ENCODE measurements around the gene BBC3. TPM values are rescaled to one million over a fixed set of nuclear protein-coding genes. Genes with fewer than 3 reads are reported as not detected.
"Not testable (repeated sequence)": the region's sequence is repeated elsewhere in the genome, so short reads cannot be mapped to it uniquely, and the experiment has no call there.

The BBC3 gene
- total RNA-seq, 1 donor from 2014 or later = 13.2 TPM

GRCh38 chr19:47258434-47258833 is 27.4 kb upstream of the BBC3 start:
- DNase-seq (ENCODE audit: low read depth) = no peak

GRCh38 chr19:47257411-47258169 is 26.6 kb upstream of the BBC3 start:
- no peak for DNase-seq (ENCODE audit: low read depth)

- peak; percentile 99 for DNase-seq (ENCODE audit: low read depth)
These were observed 25.9 kb upstream of the BBC3 start for GRCh38 chr19:47256693-47257410.

- peak; percentile 96 for DNase-seq (ENCODE audit: low read depth)
These were observed 25.1 kb upstream of the BBC3 start, which contains the start of gene CCDC9 for GRCh38 chr19:47255879-47256692. Gene CCDC9 (plus strand): TSS chr19:47256525. CDS start chr19:47258401, 1,876 bp downstream.

- DNase-seq (ENCODE audit: low read depth) = no peak
These were observed 23.0 kb upstream of the BBC3 start for GRCh38 chr19:47253970-47254369.

- peak; percentile 71 for DNase-seq (ENCODE audit: low read depth)
These were observed 22.5 kb upstream of the BBC3 start for GRCh38 chr19:47253467-47253881.

GRCh38 chr19:47253016-47253415 is 22.0 kb upstream of the BBC3 start:
- DNase-seq (ENCODE audit: low read depth) = not testable (repeated sequence)

GRCh38 chr19:47247308-47247990 is 16.4 kb upstream of the BBC3 start:
- DNase-seq (ENCODE audit: low read depth) = peak; percentile 80

GRCh38 chr19:47243776-47244547 is 13.0 kb upstream of the BBC3 start:
- peak; percentile 91 for DNase-seq (ENCODE audit: low read depth)

- DNase-seq (ENCODE audit: low read depth) = no peak
These were observed 12.4 kb upstream of the BBC3 start for GRCh38 chr19:47243364-47243775.

- DNase-seq (ENCODE audit: low read depth) = no peak
These were observed 11.0 kb upstream of the BBC3 start for GRCh38 chr19:47241919-47242577.

- peak; percentile 73 for DNase-seq (ENCODE audit: low read depth)
These were observed 10.3 kb upstream of the BBC3 start for GRCh38 chr19:47240996-47241918.

- DNase-seq (ENCODE audit: low read depth) = no peak
These were observed 9.6 kb upstream of the BBC3 start for GRCh38 chr19:47240556-47240955.

GRCh38 chr19:47239610-47240296 is 8.8 kb upstream of the BBC3 start:
- DNase-seq (ENCODE audit: low read depth) = peak; percentile 80

- no peak for DNase-seq (ENCODE audit: low read depth)
These were observed 8.2 kb upstream of the BBC3 start for GRCh38 chr19:47239152-47239551.

- DNase-seq (ENCODE audit: low read depth) = no peak
These were observed 5.2 kb upstream of the BBC3 start for GRCh38 chr19:47236072-47236675.

- DNase-seq (ENCODE audit: low read depth) = peak; percentile 59
These were observed 1.6 kb upstream of the BBC3 start for GRCh38 chr19:47232422-47233211.

Measured in myocyte (in vitro differentiated cells).